BE2C (cell line): ENCODE measurements around the gene NRP2.

Experiments used
- DNase-seq: peaks from one replicate; pipeline ENCODE4 v3.0.0-alpha.2; 2020
- H3K27me3 ChIP-seq: fragments of 250-450 bp; sonication (Bioruptor Pico); 2 replicates; pipeline ENCODE4 v1.5.1; 2020; ENCODE audit warnings: mild to moderate bottlenecking
- H3K36me3 ChIP-seq: fragments of 250-450 bp; sonication (Bioruptor Pico); 2 replicates; pipeline ENCODE4 v1.5.1; 2020; ENCODE audit warnings: mild to moderate bottlenecking
- H3K4me1 ChIP-seq: fragments of 250-450 bp; sonication (Bioruptor Pico); 2 replicates; pipeline ENCODE4 v1.5.1; 2020
- H3K4me3 ChIP-seq: 2 replicates; pipeline ENCODE4 v1.5.1; 2011; ENCODE audit warnings: low read depth, low read length
- H3K9me3 ChIP-seq: fragments of 250-450 bp; sonication (Bioruptor Pico); 2 replicates; pipeline ENCODE4 v1.5.1; 2020
- CTCF ChIP-seq: IDR thresholded peaks from 2 replicates; pipeline ENCODE4 v1.5.1; 2012; ENCODE audit warnings: mild to moderate bottlenecking, low read depth, low read length

NRP2 gene

GRCh38 chr2:205815673-205816072, 133.4 kb downstream of the NRP2 start:
- peaks cover 3% of the 10 kb centered on the region for H3K4me1 ChIP-seq

GRCh38 chr2:205816268-205816667, 134.0 kb downstream of the NRP2 start:
- Histone ChIP-seq H3K9me3 (no peaks in the 10 kb centered on the region; the same call in 1 of the 2 replicates), H3K36me3 (no peaks in the 10 kb centered on the region), H3K4me1 (peaks cover 3% of the 10 kb centered on the region), H3K27me3 (no peaks in the 10 kb centered on the region), H3K4me3 (no peak overlapping the region)
- TF ChIP-seq CTCF, result no peak
- DNase-seq, result no peak

More at GRCh38 chr2:205815673-205816072, 133.4 kb downstream of the NRP2 start:
- no peak for DNase-seq
- H3K9me3 ChIP-seq, result no peaks in the 10 kb centered on the region; the same call in 1 of the 2 replicates
- H3K27me3 ChIP-seq, result no peaks in the 10 kb centered on the region
- no peak for TF ChIP-seq CTCF
- no peak overlapping the region for H3K4me3 ChIP-seq
- H3K36me3 ChIP-seq, result no peaks in the 10 kb centered on the region

- DNase-seq, result no peak
Measured at GRCh38 chr2:205822579-205822978, 140.3 kb downstream of the NRP2 start.

GRCh38 chr2:205827809-205828365, 145.6 kb downstream of the NRP2 start:
- no peak for TF ChIP-seq CTCF
- Histone ChIP-seq H3K27me3 (no peaks in the 10 kb centered on the region), H3K4me1 (no peaks in the 10 kb centered on the region), H3K36me3 (no peaks in the 10 kb centered on the region), H3K4me3 (no peak overlapping the region), H3K9me3 (no peaks in the 10 kb centered on the region)
- DNase-seq, result no peak

More at GRCh38 chr2:205822579-205822978, 140.3 kb downstream of the NRP2 start:
- Histone ChIP-seq H3K27me3 (no peaks in the 10 kb centered on the region), H3K36me3 (no peaks in the 10 kb centered on the region), H3K4me1 (no peaks in the 10 kb centered on the region), H3K4me3 (no peak overlapping the region), H3K9me3 (no peaks in the 10 kb centered on the region)
- TF ChIP-seq CTCF, result no peak

- no peak for TF ChIP-seq CTCF
- Histone ChIP-seq H3K4me3 (no peak overlapping the region), H3K27me3 (no peaks in the 10 kb centered on the region), H3K9me3 (no peaks in the 10 kb centered on the region), H3K4me1 (no peaks in the 10 kb centered on the region; the same call in 1 of the 2 replicates), H3K36me3 (no peaks in the 10 kb centered on the region)
- no peak for DNase-seq
Measured at GRCh38 chr2:205833864-205834263, 151.6 kb downstream of the NRP2 start.

GRCh38 chr2:205834796-205835195, 152.5 kb downstream of the NRP2 start:
- no peak overlapping the region for H3K4me3 ChIP-seq
- H3K27me3 ChIP-seq, result no peaks in the 10 kb centered on the region
- no peaks in the 10 kb centered on the region for H3K36me3 ChIP-seq
- no peak for TF ChIP-seq CTCF
- H3K9me3 ChIP-seq, result no peaks in the 10 kb centered on the region
- no peaks in the 10 kb centered on the region; the same call in 1 of the 2 replicates for H3K4me1 ChIP-seq
- no peak for DNase-seq
